Esophagus muscularis mucosa (tissue), 4 donors: ENCODE results near the gene SLC25A29. TPM values are rescaled to one million over a fixed set of nuclear protein-coding genes. Genes with fewer than 3 reads are reported as not detected.
"Not testable (repeated sequence)": the region's sequence is repeated elsewhere in the genome, so short reads cannot be mapped to it uniquely, and the experiment has no call there.

Experiments used
- DNase-seq: peaks from one replicate; pipeline ENCODE4 v3.0.0-alpha.2; 2017; ENCODE audit errors: extremely low spot score
- H3K27ac ChIP-seq, 4 donors: fragments of 200-600 bp; sonication (generic); replicated peaks in 1 of 4; 1 replicate in 3 of 4; 2 replicates in 1 of 4; pipeline ENCODE4 v1.5.1; 2016 to 2019; ENCODE audit warnings: mild to moderate bottlenecking in 1 of 4
- H3K27me3 ChIP-seq, 4 donors: fragments of 200-600 bp; sonication (generic); one replicate each; pipeline versions ENCODE4 v1.5.1 to v1.6.0; 2016 to 2019
- H3K36me3 ChIP-seq, 4 donors: fragments of 200-600 bp; sonication (generic); one replicate each; pipeline ENCODE4 v1.5.1; 2016 to 2019
- H3K4me1 ChIP-seq, 4 donors: fragments of 200-600 bp; sonication (generic); one replicate each; pipeline ENCODE4 v1.5.1; 2016 to 2019
- H3K4me3 ChIP-seq, 4 donors: fragments of 200-600 bp; sonication (generic); 1 replicate in 2 of 4; 2 replicates in 2 of 4; pipeline ENCODE4 v1.5.1; 2016 to 2019; ENCODE audit warnings: mild to moderate bottlenecking in 4 of 4, moderate library complexity in 1 of 4
- H3K9me3 ChIP-seq, 4 donors: fragments of 200-600 bp; sonication (generic); 1 replicate in 3 of 4; 2 replicates in 1 of 4; pipeline ENCODE4 v1.5.1; 2016 to 2019
- CTCF ChIP-seq, 3 experiments: fragments of 200-600 bp in 2 of 3; fragments of 450-650 bp in 1 of 3; sonication (generic) in 2 of 3; IDR thresholded peaks; one replicate each; pipeline ENCODE4 v1.5.1; 2017 to 2019; ENCODE audit warnings: antibody characterized with exemption in 3 of 3, mild to moderate bottlenecking in 2 of 3, moderate library complexity in 1 of 3
- EP300 ChIP-seq: sonication (generic); formaldehyde crosslinking; IDR thresholded peaks from one replicate; pipeline ENCODE4 v1.6.1; 2017; ENCODE audit warnings: antibody characterized with exemption
- POLR2A ChIP-seq: fragments of 450-650 bp; IDR thresholded peaks from one replicate; pipeline ENCODE4 v1.6.1; 2017; ENCODE audit warnings: antibody characterized with exemption, moderate library complexity, mild to moderate bottlenecking, low read depth
- POLR2AphosphoS5 ChIP-seq, 2 donors: sonication (generic); formaldehyde crosslinking; IDR thresholded peaks; one replicate each; pipeline ENCODE4 v1.6.1; 2017; ENCODE audit warnings: antibody characterized with exemption in 2 of 2
- WGBS: methylation state at CpG from one replicate; pipeline ENCODE4 v1.1.5; 2018; 5-methylcytosine and 5-hydroxymethylcytosine counted together
- intact Hi-C: fragments of 100-400 bp; cut with DNase I; formaldehyde crosslinking; loops from one replicate; pipeline ENCODE4 v1.15.1; 2023
- total RNA-seq, 4 donors: library from RNA; depleted of rRNA; stranded (reverse); fragments of >200 nt; gene quantifications; one replicate each; pipeline versions ENCODE4 v1.1.0 to v1.2.1, GENCODE V29; 2016

The SLC25A29 gene
- total RNA-seq, 4 donors from 2014 or later, result 37.4 to 63.0 (median 49.2) TPM

GRCh38 chr14:100314724-100315123 lies 8.5 kb upstream of the SLC25A29 start:
- no peak for DNase-seq
- Histone ChIP-seq H3K36me3 (no peaks in the 10 kb centered on the region), H3K27me3 (peaks cover 0 to 5% (median 0%) of the 10 kb centered on the region in 4 donors), H3K27ac (no peak overlapping the region), H3K4me1 (peaks cover 13 to 21% (median 18%) of the 10 kb centered on the region in 4 donors), H3K4me3 (no peak overlapping the region), H3K9me3 (no peaks in the 10 kb centered on the region)
- WGBS, result 80% methylated on average over 6 of the region's 6 CpGs
- intact Hi-C loops, result no loop called here
- TF ChIP-seq CTCF (IDR thresholded peaks at IDR 0.05) (no peak), POLR2A (no peak), POLR2AphosphoS5 (IDR thresholded peaks at IDR 0.05) (no peak), EP300 (no peak)

- Histone ChIP-seq H3K4me3 (no peak overlapping the region), H3K27ac (no peak overlapping the region), H3K9me3 (no peaks in the 10 kb centered on the region), H3K4me1 (peaks cover 16 to 24% (median 20%) of the 10 kb centered on the region in 4 donors), H3K36me3 (no peaks in the 10 kb centered on the region), H3K27me3 (peaks cover 0 to 5% (median 0%) of the 10 kb centered on the region in 4 donors)
- intact Hi-C loops, result no loop called here
- TF ChIP-seq EP300 (no peak), CTCF (IDR thresholded peaks at IDR 0.05) (no peak)
- WGBS, result 86% methylated on average over 17 of the region's 26 CpGs
- DNase-seq, result no peak
These were observed 7.4 kb upstream of the SLC25A29 start for GRCh38 chr14:100313464-100314230.

- no peak for DNase-seq
- Histone ChIP-seq H3K9me3 (no peaks in the 10 kb centered on the region), H3K27ac (no peak overlapping the region), H3K27me3 (peaks cover 0 to 5% (median 0%) of the 10 kb centered on the region in 4 donors), H3K36me3 (no peaks in the 10 kb centered on the region), H3K4me3 (no peak overlapping the region), H3K4me1 (peaks cover 14 to 23% (median 20%) of the 10 kb centered on the region in 4 donors)
- intact Hi-C loops, result no loop called here
- TF ChIP-seq EP300, result no peak
- TF ChIP-seq POLR2AphosphoS5 (IDR thresholded peaks at IDR 0.05), result no peak
- no peak for TF ChIP-seq CTCF (IDR thresholded peaks at IDR 0.05)
- TF ChIP-seq POLR2A, result no peak
- 41% methylated on average over 8 of the region's 10 CpGs for WGBS
These were observed 6.7 kb upstream of the SLC25A29 start for GRCh38 chr14:100312877-100313400.

GRCh38 chr14:100312110-100312876 lies 6.0 kb upstream of the SLC25A29 start:
- H3K9me3 ChIP-seq, H3K4me3 ChIP-seq, H3K36me3 ChIP-seq, H3K27me3 ChIP-seq, intact Hi-C loops, DNase-seq, H3K27ac ChIP-seq: not testable (repeated sequence)
- WGBS, result 34% methylated on average over 18 of the region's 18 CpGs
- H3K4me1 ChIP-seq, result peaks cover 19 to 26% (median 22%) of the 10 kb centered on the region in 4 donors
